HG02588 (cell line): ENCODE results near the gene TSG101.

Experiments used
- ATAC-seq: cut with Tn5 transposase; IDR thresholded peaks from one replicate; pipeline ENCODE4 v1.9.1; 2021; ENCODE audit warnings: mild to moderate bottlenecking, moderate library complexity; ENCODE audit not compliant: unreplicated experiment

The TSG101 gene, protein sequence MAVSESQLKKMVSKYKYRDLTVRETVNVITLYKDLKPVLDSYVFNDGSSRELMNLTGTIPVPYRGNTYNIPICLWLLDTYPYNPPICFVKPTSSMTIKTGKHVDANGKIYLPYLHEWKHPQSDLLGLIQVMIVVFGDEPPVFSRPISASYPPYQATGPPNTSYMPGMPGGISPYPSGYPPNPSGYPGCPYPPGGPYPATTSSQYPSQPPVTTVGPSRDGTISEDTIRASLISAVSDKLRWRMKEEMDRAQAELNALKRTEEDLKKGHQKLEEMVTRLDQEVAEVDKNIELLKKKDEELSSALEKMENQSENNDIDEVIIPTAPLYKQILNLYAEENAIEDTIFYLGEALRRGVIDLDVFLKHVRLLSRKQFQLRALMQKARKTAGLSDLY

DNA sequence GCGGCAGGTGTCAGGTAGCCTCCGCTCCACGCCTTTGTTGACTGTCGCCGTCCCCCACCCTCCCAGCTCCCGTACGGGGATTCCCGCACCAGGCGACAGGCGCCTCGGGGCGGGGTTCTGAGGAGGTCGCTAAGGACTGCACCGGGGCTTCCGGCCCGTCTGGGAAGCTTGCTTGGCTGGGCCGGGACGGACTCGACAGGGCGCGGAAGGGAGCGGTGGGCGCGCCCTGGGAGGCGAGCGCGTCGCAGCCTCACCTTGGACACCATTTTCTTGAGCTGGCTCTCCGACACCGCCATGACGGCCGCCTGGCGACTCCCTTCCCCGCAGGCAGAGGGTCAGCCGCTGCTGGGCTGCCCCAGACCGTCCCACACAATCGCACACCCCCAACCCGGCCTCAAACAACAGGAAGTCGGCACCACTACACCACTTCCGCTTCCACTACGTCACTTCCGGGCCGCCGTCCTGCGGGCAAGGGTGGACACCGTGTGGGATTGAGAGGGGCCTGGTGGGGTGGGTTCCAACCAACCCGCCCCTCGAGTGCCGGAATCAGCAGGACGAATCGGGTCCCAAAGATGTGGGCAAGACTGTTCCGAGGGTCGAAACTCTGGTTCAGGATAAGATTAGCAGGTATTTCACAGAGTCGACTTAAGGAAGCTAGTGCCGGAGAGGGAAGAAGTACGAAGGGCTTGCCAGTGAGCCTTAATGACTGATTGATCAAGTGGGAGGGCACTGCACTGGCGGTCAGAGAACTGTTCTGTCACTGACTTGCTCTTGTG, at the start of gene TSG101:
TSG101 (minus strand) TSS at position 422 of the 776 bp plus-strand sequence; CDS start at position 296, 126 bp downstream.
- ATAC-seq = peak; percentile 98

DNA sequence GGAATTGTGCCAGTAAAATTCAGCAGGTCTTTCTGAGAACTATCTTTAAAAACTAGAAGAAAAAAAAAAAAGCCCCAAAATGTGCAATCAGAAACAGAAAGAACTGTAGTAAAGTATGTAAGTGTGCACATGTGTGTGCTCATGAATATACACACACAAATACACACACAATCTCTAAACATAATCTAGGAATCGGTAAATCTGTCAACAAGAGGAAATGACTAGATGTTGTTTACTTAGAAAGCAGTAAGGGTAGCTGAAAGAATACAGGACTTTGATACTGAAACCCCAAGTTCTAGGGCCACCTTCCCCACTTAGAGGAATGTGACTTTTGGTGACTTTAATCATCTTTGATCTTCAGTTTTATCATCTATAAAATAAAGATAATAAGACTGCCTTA, 48.6 kb upstream of the TSG101 start:
- no peak for ATAC-seq

DNA sequence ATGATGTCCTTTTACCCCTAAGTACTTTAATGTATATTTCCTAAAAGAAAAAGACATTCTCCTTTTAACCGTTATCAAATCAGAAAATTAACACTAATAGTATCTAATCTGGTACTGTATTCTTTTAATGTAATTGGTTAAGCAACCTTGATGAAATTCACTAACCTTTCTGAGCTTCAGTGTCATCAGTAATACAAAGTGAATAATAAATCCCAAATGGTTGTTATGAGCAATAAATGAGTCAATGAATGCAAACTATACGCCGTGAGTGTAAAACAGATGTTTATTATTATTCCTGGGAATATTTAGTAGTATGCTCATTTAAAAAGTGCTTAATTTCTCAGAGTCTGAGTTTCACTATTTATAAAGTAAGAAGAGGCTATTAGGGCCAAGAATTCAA, 40.3 kb upstream of the TSG101 start:
- ATAC-seq = no peak

DNA sequence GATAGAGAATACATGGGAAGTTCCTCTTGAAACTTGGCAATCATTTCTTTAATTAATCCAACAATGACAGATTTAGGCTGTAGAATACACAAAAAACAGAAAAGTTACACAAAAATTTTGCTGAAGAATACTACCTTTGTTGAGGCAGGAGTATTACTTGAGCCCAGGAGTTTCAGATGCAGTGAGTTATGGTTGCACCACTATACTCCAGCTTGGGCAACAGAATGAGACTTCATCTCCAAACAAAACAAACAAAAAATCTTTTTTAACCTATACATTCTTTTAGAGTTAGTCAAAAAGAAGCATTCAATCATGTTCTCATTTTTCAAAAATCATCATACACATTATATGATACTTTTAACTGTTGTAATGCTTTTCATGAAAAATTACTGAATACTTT, 39.7 kb upstream of the TSG101 start:
- no peak for ATAC-seq

DNA sequence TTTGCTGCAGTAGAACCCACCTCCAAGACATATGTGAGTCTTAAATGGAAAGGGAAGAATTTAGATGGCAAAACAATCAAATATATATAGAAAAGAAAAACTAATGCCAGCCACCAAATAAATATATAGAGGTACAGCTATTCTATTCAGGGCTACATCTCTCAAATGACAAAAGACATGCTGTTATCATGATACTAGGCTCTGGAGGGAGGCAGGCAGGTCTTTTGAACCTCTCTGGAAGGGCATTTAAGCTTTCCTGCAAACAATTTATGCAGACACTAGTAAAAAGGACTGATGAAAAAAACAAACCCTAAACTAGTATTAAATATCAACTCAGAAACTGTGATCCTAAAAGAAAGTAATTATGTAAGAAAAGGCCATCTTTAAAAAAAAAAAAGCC, 37.4 kb upstream of the TSG101 start:
- ATAC-seq = no peak

DNA sequence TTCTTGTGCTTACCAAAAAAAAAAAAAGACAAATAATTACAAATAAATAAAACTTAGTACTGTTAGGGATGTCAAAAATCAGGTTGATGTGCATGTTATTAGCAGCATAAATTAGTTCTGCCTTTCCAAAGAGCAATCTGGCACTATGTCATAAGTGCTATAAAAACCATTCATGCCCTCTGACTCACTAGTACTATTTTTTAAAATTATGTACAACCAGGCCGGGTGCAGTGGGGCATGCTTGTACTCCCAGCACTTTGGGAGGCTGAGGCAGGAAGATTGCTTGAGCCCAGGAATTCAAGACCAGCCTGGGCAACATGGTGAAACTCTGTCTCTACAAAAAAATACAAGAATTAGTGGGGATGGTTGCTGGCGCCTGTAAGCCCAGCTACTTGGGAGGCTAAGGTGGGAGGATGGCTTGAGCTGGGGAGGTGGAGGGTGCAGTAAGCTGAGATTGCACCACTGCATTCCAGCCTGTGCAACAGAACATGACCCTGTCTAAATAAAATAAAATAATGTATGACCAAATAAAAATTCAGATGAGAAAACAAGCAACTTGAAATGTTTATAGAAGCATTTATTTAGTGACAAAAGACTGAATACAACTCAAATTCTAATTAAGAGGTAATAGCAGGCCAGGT, 36.5 kb upstream of the TSG101 start:
- ATAC-seq = no peak

DNA sequence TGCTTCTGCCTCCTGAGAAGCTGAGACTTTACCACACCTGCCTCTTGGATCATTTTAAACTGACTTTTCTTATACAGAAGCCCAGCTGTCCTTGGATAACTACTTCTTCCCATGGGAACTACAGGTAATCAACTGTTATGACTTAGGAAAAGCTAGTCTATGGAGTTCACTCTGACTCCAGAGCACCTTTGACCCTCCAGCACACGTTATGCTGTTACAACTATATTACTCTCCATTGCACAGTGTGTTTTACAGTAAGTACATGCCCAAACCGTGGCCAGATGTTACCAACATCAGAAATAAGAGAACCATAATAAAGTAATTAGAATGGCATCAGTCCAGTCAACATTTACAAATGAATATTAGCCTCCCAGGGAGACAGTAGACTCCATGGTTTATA, 21.3 kb upstream of the TSG101 start:
- ATAC-seq = no peak

DNA sequence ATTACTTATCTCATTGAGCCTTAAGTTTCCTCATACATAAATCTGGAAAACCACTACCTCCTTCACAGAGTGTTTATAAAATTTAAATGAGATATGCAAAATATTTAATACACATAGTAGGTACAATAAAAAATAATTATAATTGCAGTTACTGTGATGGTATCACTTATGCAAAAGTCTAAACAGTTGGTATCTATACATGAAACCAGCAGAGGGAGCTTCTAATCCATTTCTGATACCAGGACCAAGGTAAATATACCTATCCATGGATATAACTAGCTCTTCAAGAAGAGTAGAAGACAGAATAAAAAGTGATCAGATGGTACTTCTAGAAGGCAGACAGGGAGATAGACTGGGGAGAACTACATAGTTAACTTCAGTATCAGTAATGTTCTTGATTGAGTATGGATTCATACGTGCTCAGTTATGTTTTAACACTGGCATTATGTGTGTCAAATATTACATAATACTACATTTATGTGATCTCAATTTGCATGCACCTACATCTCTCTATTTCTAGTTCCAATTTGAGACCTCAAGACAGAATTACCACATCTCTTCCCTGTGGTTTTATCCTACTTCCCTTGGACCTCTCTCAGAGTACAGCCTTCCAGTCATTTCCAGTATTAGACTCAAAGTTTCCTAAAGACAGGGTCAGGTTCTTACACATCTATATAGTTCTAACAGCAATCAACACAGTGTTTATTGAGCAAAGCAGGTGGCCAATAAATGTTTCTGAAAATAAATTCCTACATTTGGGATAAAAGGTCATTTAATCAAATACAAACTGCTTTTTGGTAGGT, 13.7 kb upstream of the TSG101 start:
- ATAC-seq = no peak

DNA sequence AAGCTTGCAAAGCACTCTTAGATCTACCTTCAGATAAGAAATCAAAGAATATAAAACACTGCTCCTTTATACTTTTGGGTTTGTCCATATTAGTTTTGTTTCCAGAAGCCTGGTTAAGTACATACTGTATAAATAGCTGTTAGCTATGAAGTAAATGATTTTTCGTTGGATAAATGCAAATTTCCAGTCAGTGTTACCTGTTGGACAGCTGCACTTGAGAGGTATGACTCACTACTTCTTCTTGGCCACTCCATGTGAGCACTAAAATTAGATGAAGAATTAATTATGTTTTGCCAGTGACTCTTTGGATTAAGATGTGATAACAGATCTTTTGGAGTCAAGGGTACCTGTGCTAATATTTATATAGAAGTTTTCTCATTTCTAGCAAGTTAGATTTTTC, 9.5 kb upstream of the TSG101 start:
- ATAC-seq = no peak

DNA sequence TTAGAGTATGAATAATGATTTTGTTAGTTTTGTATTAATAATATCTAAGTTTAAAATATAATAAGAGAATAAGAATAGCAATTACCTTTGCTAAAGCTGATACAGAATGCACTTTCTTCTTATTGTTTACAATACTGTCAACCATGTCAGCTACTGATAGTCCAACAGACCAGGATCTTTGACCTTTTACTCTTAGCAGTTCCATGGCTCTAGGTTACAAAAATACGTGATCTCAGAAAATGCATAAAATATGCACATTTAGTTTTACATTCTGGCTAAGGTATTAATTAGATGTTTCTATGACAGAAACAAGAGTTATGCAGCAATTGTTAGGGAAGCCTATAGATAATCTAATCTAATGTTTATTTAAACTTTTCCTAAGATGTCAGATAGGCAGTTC, 7.5 kb upstream of the TSG101 start:
- no peak for ATAC-seq

DNA sequence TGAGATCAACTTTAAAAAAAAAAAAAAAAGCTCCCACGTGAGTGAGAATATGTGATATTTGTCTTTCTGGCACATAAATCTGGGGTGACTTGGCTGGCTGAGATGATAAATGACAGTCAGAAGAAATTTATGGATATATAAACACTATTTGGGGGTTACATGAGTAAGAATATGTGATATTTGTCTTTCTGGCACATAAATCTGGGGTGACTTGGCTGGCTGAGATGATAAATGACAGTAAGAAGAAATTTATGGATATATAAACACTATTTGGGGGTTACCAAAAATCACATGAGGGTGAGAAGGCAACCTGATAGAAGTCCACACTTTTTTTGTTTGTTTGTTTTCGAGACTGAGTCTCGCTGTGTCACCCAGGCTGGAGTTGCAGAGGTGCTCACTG, 6.6 kb upstream of the TSG101 start:
- ATAC-seq = no peak

DNA sequence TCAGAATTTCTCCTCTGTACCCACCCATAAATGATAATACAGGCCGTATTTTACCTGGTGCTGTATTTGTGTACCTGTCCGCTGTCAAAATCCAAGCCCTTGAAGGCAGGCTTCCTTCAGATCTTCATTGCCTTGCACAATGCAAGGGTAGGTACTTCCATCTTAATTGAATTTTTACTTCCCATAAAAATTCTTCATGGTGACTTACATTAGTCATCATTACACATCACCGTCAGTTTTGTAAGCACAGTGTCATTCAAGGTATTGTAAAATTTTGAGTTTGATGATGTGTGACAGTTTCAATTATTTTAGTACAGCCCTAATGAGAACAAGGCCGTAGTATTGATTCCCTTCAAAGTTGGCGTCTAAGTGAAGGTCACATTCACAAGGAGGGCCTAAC, 770 bp upstream of the TSG101 start:
- ATAC-seq = no peak

DNA sequence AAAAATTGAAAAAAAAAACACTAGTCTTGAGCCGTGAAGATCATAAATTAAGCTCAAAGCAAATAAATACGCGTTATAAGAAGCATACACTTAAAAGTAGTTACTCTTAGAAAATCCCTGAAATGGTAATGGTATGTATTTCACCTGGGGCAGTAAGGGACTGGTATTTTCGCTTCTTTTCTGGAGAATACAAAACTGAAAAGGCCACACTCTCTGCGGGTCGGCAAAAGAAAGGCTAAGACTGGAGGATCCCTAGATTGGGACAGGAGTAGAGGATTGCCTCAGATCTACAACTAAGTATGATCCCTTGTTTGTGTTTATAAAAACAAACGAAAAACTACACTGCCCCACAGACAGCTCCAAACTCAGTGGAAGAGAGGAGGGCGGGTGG, 617 bp downstream of the TSG101 start:
- ATAC-seq = no peak

DNA sequence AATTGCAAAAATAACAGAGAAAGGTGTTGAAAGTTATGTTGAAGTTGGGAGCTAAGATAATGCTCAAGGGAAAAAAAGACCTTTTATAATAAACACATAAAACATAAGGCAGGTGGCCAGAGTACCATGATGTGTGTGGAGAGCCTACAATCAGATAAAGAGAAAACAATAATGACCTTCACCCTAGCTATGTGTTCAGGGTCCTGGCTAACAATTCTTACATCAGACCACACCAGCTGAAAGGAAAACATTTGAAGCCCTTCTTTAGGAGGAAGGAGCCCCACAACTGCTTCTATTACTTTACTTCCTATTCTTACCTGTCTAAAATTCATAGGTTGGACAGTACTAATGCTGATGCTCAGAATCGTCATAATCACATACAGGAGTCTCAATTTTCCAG, 2.5 kb downstream of the TSG101 start:
- ATAC-seq = no peak

DNA sequence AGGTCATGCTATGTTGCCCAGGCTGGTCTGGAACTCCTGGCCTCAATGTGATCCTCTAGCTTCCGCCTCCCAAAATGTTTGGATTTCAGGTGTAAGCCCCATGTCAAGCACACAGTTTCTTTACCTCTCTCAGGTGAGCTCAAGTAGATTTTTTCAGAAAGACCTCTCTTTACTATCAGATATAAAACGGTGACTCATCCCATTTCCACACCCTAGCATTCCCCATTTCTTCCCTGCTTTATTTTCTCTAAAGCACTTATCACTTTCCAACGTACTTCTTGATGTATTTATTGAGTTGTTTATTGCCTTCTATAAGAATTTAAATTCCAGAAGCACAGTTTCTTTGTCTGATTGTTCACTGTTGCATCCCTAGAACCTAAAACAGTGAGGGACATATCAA, 3.7 kb downstream of the TSG101 start:
- ATAC-seq = no peak

DNA sequence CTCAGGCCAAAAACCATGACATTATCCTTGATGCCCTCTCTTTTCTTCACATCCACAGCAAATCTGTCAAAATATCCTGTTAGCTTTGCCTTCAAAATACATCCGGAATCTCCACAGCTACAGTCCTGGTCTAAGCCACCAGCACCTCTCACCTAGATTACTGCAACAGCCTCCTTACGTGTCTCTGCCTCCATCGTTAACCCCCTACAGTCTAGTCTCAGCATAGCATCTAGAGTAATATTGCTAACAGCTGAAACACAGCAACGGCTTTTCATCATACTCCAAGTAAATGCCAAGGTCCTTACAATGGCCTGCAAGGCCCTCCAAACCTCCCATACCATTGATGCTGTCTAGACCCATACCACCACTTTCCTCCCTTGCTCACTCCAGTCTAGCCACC, 4.4 kb downstream of the TSG101 start:
- no peak for ATAC-seq

DNA sequence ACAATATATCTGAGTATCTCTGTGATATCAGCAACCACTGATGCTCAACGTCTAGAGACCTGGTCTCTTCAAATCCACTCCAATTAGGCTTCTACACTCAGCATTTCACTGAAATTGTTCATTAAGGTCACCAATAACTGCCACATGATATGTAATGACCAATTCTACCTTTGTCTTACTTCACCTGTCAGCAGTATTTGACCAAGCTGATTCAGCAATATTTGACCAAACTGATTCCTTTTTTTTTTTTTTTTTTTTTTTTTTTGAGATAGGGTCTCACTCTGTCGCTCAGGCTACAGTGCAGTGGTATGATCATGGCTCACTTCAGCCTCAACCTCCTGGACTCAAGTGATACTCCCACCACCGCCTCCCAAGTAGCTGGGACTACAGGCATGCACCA, 5.6 kb downstream of the TSG101 start:
- ATAC-seq = no peak

DNA sequence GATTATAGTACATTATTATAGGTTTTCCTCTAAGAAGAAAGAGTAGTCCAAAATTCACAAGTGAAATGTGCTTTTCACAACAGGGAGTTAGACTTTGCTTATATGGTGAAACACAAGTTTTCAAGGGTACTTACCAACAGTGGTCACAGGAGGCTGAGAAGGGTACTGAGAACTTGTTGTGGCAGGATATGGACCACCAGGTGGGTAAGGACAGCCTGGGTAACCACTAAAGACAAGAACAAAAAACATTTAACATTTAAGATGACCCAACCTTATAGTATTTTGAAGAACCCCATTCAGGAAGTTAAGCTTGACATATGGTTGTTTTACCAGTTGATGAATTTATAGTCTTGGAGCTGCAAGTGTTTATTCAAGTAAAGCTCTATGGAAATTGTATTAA, 24.4 kb downstream of the TSG101 start:
- ATAC-seq = no peak

DNA sequence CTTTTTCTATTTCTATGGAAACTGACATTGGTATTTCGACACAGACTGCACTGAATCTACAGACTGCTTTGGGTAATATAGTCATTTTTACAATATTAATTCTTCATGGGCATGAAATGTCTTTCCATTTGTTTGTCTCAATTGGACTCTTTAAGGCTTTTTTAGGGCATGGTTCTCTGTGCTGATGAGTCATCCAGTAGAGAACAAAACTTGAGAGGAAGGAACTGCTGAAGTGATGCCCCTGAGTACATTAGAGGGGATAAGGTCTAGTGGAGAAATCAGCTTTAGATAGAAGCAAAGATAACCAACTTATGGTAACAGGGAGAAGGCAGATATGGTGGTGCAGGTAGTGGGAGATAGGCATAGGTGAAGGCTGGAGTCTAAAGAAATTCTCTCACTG, 25.1 kb downstream of the TSG101 start:
- ATAC-seq = no peak

DNA sequence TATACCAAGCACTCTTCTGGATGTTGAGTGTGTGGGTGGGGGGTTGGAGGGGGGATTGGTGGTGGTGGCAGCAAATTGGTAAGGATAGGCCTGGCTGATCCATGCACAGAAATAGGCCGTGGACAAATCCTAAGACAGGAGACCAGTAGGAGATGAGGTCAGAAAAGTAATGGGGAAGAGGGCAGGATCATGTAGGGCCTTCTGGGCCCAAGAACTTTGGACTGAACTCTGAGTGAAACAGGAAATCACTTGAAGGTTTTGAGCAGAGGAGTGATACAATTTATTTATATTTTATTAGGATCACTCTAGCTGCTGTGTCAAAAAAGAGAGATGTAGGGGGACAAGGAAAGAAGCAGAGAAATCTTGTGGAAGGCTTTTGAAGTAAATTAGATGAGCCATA, 28.7 kb downstream of the TSG101 start:
- ATAC-seq = no peak

DNA sequence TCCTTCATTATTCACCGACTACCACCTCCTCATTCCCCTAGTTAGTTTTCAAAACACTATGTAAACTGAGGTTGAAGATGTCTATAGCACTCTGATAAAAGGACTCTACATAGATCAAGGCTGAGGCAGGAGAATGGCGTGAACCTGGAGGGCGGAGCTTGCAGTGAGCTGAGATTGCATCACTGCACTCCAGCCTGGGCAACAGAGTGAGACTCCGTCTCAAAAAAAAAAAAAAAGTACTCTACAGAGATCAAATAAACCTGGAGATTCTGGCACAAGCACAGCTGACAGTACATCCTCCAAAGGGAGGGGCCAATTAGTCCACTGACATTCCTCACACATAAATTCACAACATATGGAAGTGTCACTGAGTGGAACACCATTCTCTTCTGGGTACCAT, 31.0 kb downstream of the TSG101 start:
- ATAC-seq = no peak
